Activated naive CD8-positive, alpha-beta T cell treated with anti-CD3 and anti-CD28 coated beads, Interleukin-2, amount 50 U/mL, for 16 hours (primary cell): ENCODE data around the gene NEUROG1.
A peak's percentile ranks its signal among the peaks of the same experiment; 100 is the strongest.

Experiments used
- DNase-seq: peaks from one replicate; pipeline ENCODE4 v3.0.0-alpha.2; 2020; ENCODE audit warnings: low read depth, low spot score

NEUROG1 gene, protein sequence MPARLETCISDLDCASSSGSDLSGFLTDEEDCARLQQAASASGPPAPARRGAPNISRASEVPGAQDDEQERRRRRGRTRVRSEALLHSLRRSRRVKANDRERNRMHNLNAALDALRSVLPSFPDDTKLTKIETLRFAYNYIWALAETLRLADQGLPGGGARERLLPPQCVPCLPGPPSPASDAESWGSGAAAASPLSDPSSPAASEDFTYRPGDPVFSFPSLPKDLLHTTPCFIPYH

GRCh38 chr5:135535820-135536801 is at the start of gene NEUROG1:
NEUROG1 (minus strand) TSS chr5:135535964; CDS start chr5:135535690, 274 bp downstream.
- DNase-seq, result no peak

- DNase-seq, result no peak
Observed at GRCh38 chr5:135584918-135585317, 49.2 kb upstream of the NEUROG1 start.

DNA sequence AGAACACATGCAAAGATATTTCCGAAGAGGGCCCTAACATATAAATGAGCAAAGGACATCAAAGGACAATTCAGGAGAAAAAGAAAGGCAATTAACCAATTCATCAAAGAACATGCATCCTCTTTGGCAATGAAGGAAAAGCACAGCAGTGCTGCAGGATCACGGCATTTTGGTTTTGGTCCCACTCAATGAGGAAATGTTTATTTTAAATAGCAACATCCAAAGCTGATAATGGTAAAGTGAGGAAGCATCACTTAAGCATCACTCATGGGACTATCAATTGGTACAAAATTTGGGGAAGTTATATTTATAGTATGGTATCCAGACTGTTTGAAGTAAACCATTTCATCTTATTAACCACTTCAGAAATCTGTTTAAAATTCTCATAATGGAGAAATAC is 48.5 kb upstream of the NEUROG1 start:
- no peak for DNase-seq

GRCh38 chr5:135582099-135582781 is 46.5 kb upstream of the NEUROG1 start:
- DNase-seq, result no peak

GRCh38 chr5:135578685-135579341 is 43.0 kb upstream of the NEUROG1 start, which contains the start of gene CXCL14:
CXCL14 (minus strand) TSS chr5:135578991; CDS start chr5:135578778, 213 bp downstream.
- no peak for DNase-seq

DNA sequence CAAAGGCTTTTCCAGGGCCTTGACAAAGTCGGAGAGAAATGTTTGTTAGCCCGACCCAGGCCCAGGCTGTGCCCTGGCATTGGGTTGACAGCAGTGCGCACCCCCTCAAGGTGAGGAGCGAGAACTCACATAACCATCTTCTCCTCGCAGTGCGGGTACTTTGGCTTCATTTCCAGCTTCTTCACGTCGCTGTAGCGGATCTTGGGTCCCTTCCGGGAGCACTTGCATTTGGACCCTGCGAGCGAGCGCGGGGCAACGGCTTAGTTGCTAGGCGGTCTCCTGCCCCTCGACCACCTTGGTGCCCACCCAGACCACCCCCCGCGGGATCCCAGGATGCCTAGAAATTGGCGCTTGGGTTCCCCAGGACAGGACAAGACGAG is 42.5 kb upstream of the NEUROG1 start:
- no peak for DNase-seq

DNA sequence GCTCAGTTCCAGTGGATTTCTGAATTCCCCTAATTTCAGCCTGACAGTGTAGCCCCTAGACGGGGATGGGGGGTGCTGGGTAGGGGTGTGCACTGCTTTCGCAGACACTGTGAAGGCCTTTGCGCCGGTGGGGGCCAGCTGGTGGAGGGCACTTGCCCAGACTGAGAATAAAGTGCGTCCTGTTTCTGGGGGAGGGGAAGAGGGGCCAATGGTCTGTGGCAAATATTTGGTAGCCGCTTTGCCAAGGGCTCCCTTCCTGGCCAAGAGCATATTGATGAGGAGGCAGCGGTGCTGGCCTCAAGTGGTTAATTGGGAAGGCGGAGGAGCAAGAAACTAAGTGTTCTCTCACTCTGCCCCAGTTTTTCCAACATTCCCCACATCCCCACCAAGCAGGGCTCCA is 41.7 kb upstream of the NEUROG1 start:
- DNase-seq, result no peak

- no peak for DNase-seq
Observed at GRCh38 chr5:135576075-135576599, 40.4 kb upstream of the NEUROG1 start.

GRCh38 chr5:135574493-135574892 is 38.7 kb upstream of the NEUROG1 start:
- DNase-seq, result no peak

DNA sequence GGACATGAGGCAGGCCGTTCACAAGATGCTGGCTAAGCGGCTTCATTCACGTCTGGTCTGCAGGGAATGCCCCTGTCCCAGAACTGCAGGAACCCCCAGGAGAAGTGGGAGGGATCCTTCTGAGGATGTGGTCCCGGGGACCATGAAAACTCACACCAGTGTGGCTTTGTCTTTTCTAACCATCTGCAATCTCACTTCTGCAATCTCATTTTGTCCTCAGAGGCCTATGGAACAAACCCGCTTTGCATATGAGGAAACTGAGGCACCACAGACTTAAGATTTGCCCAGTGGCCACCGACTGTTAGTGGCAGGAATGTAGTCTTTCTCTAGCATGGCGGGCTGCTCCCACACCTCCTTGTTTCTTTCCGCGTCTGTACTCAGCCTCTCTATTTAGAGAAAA is 36.1 kb upstream of the NEUROG1 start:
- no peak for DNase-seq

DNA sequence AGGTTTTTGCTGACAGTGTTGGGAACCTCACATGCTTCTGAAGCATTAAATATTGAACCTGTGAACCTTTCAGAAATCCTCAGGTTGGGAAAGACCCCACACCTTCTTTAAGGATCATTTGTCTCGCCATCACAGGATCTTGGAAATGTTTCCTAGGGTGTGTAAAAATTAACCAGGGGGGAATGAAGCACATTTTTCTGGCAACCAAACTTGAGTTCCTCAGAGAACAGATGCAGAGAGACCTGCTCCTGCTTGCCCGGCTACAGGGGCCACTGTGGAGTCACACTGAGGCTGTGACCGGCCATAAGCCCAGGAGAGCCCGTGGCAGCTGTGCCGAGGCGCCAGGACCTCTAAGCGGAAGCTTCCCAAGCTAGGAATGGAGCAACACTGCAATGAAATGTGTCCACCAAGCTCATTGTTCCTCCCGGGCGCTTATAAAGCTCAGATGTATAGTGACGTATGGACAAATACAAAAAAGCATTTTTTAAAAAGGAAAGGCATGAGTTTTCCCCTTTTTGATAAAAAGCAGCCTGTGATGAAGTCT is 35.4 kb upstream of the NEUROG1 start:
- DNase-seq, result no peak

- no peak for DNase-seq
Observed at GRCh38 chr5:135570453-135570764, 34.6 kb upstream of the NEUROG1 start.

DNA sequence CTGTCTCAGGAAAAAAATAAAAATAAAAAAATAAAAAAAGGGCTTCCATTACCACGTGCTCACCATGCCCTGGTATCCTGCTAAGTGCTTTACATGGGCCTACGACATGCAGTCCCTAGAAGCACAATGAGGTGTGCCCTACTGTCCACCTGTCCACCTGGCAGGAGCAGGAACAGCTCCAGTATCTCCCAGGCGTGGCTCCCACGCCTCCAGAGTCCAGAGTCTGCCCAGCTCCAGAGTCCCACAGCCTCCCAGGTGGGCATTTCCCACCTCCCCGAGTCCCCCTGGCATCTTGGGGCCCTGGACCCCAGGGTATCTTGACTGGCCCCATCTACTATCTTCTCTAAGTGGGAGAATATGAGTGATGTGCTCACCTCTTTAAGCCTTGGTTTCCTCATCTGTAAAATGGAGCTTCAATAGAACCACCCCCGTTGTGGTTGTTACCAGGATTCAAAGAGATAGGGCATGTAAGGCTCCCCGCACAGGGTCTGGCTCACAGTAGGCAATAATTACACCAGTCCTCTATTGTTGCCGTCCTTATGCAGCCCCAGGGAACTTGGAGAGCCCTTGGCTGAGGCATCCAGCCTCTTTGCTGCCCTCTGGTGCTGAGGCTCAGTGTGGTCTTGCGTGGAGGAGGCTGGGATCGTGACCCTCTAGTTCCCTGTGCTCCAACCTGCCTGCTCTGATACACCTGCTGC is 34.1 kb upstream of the NEUROG1 start:
- DNase-seq, result no peak

- DNase-seq, result no peak
Observed at GRCh38 chr5:135568923-135569360, 33.2 kb upstream of the NEUROG1 start.

GRCh38 chr5:135568246-135568645 is 32.5 kb upstream of the NEUROG1 start:
- DNase-seq, result no peak

DNA sequence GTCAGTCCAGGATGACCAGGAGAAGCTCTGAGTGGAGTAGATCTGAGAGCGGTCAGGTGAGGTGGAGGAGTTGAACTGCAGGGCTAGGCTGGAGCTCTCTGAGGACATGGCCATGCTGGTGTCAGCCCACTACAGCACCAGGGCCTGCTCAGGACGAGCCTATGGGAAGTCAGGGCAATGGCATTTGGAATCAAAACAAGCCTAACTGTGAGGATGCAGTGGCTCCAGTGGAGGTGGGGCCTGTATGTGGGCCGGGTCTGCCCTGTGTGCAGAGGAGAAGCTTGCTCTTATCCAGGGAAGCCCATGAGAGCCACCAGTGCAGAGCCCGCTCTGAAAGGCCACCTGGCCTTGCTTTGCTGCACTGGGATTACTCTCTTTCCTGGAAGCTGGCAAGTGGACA is 31.9 kb upstream of the NEUROG1 start:
- DNase-seq, result no peak

DNA sequence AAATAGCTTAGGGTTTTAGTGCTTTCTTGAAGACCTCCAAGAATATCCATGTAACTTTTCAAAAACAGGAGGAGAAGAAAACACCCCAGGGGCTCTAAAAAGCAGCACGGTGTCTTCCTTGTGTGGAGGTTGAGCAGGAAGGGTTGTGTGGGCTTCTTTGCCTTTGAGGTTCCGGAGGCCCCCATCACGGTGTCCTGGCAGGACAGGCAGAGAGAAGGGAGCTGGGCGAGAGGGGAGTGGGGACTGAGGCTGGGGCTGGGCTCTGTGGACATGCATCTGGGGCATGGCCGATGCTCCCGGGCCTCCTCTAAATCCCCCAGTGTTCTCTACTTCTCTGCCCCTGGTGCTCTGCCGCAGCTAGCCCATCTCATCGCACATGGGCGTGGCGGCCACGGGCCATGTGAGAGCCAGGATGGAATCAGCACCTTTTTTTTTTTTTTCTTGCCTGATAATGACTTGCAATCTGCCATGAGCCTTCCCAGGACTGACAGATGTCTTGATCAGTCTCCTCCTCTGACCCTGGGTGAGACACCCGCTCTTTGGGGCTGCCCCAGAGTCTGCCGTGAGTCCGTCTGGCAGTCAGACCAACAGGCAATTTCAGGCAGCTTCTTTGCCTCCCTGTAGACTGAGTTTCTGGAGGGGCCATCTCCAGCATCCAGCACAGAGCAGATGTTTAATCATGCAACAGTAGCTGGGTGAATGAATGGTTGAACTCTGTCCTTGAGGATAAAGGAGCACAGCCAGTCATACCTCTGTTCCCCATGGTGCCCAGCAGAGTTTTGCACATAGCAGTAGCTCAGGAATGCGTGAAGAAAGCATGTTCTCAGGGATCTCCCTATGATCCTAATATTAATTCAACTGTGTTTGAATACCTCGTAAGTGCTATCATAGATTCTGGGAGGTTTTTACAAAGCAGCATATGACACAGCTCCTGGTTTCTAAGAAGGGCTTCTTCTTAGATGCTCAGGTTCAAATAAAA is 30.9 kb upstream of the NEUROG1 start:
- DNase-seq, result no peak

DNA sequence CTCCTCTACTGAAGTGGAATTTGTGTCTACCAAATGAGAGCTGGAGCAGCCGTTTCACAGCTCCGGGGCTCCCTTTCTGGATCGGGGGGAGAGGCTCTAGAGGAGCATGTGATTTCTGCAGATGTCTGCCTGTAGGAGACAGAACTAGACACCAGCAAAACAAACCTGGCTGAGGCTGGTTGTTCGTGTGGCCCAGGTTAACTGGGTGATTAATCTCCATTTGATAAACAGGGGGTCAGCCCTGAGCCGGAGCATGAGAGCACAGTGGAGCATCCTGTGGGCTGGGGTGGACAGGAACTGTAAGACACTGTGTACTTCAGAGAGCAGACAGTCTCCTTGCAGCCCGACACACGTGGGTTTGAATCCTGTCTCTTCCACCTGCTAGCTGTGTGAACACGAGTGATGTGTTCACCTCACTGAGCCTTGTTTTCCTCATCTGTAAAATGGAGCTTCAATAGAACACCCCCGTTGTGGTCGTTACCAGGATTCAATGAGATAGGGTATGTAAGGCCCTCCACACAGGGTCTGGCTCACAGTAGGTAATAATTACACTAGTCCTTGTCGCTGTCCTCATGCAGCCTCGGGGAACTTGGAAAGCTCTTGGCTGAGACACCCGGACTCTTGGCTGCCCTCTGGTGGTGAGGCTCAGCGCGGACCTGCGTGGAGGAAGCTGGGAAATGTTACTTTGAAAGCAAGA is 30.1 kb upstream of the NEUROG1 start:
- DNase-seq, result peak; percentile 39

GRCh38 chr5:135565266-135565665 is 29.5 kb upstream of the NEUROG1 start:
- DNase-seq, result no peak
